ENCODE data around the gene DR1.

The DR1 gene

DNA sequence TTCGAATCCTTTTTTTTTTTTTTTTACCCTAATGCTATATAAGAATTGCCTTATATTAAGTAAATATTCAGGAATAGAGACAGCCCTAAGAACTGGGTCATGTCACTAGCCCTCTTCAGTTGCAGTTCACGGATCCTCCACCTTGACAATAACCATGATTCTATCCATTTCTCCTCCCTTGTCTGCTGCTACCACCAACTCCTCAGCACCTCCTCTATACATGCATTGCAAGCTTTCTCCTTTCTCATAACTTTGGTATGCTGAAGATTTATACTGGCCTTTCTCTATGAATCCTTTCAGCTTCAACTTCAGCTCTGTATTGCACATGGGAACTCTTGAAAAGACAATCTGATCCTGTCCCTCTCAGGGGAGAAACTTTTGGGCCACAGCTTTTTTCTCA lies 14.3 kb upstream of the DR1 start:
- TF ChIP-seq, protein P1, sequence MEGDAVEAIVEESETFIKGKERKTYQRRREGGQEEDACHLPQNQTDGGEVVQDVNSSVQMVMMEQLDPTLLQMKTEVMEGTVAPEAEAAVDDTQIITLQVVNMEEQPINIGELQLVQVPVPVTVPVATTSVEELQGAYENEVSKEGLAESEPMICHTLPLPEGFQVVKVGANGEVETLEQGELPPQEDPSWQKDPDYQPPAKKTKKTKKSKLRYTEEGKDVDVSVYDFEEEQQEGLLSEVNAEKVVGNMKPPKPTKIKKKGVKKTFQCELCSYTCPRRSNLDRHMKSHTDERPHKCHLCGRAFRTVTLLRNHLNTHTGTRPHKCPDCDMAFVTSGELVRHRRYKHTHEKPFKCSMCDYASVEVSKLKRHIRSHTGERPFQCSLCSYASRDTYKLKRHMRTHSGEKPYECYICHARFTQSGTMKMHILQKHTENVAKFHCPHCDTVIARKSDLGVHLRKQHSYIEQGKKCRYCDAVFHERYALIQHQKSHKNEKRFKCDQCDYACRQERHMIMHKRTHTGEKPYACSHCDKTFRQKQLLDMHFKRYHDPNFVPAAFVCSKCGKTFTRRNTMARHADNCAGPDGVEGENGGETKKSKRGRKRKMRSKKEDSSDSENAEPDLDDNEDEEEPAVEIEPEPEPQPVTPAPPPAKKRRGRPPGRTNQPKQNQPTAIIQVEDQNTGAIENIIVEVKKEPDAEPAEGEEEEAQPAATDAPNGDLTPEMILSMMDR (conservative IDR thresholded peaks at IDR 0.05; ENCODE audit: low read depth, low read length): no peak
- no peaks in the 10 kb centered on the region for H3K36me3 ChIP-seq (ENCODE audit: insufficient read depth)
- no peak overlapping the region for H3K27ac ChIP-seq
- no peak overlapping the region for H3K4me3 ChIP-seq (IDR thresholded peaks at IDR 0.05; ENCODE audit: insufficient read depth, low read depth, low read length)
- no peak overlapping the region for H3K9ac ChIP-seq
- no peaks in the 10 kb centered on the region for H4K20me1 ChIP-seq (ENCODE audit: insufficient read depth)
- no peak overlapping the region for H3K4me2 ChIP-seq
- H3K27me3 ChIP-seq (ENCODE audit: insufficient read depth, low read depth): no peaks in the 10 kb centered on the region
- no peak overlapping the region for H2AFZ ChIP-seq (ENCODE audit: low read depth)
- H3K79me2 ChIP-seq (ENCODE audit: insufficient read depth, low read depth): no peaks in the 10 kb centered on the region
- peaks cover 53% of the 10 kb centered on the region for H3K4me1 ChIP-seq (ENCODE audit: low read depth, poor library complexity, severe bottlenecking)

DNA sequence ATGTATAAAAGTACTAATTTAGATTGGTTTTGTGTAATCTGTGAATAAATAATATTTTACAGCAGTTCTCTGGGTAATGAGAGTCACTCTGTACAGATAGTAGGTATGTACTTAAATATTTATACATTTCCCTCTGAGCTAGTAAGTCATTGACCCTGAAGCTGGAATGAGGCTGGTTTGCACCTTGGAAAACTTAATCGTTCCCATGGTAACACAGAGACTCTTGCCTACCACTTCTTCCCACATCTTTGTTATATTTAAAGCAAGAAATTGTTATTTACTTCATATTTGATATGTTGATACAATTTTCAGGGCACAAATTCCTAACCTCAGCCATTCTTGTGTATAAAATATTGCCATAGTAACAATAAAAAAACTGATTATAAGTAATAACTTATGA lies 13.3 kb upstream of the DR1 start:
- no peaks in the 10 kb centered on the region for H3K79me2 ChIP-seq (ENCODE audit: insufficient read depth, low read depth)
- H3K4me1 ChIP-seq (ENCODE audit: low read depth, poor library complexity, severe bottlenecking): peaks cover 51% of the 10 kb centered on the region
- H3K4me3 ChIP-seq (IDR thresholded peaks at IDR 0.05; ENCODE audit: insufficient read depth, low read depth, low read length): no peak overlapping the region
- H3K36me3 ChIP-seq (ENCODE audit: insufficient read depth): no peaks in the 10 kb centered on the region
- TF ChIP-seq, protein P1 (conservative IDR thresholded peaks at IDR 0.05; ENCODE audit: low read depth, low read length): no peak
- no peaks in the 10 kb centered on the region for H4K20me1 ChIP-seq (ENCODE audit: insufficient read depth)
- no peak overlapping the region for H3K27ac ChIP-seq
- no peak overlapping the region for H2AFZ ChIP-seq (ENCODE audit: low read depth)
- no peaks in the 10 kb centered on the region for H3K27me3 ChIP-seq (ENCODE audit: insufficient read depth, low read depth)
- no peak overlapping the region for H3K4me2 ChIP-seq
- H3K9ac ChIP-seq: no peak overlapping the region

DNA sequence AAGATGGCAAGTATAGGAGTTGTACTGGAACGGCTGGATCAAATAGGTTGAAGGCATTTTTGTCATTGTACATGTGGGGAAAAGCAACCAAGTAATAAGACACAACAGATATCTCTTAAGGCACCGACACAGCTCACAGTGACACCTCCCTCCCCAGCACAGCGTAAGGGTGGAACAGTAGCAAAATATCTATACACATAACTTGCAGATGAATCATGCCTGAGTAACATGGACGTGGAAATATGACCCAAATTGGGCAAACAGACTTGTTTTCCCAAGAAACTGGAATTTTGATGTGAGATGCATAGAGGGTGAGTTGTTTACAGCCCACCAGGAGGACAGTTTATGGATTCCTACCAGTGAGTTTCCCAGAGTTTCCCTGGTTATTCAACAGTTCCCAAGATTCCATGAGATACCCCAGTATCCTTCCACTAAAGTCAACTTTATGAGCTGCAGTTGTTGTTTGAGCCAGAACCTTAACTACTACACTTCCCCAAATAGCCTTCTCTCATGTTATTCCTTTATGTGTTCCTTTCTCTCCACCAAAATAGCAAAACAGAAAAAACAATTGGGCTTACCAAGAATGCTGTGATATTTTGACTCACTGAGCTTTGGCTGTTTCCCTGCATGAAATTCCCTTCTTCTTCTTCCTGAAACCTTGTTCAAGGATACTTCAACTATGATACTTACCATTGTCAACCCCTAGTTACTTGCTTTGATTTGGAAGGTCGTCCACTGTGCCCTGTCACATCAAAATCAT lies 7.1 kb upstream of the DR1 start:
- H3K36me3 ChIP-seq (ENCODE audit: insufficient read depth): no peaks in the 10 kb centered on the region
- no peak overlapping the region for H2AFZ ChIP-seq (ENCODE audit: low read depth)
- H4K20me1 ChIP-seq (ENCODE audit: insufficient read depth): no peaks in the 10 kb centered on the region
- no peak overlapping the region for H3K27ac ChIP-seq
- H3K9ac ChIP-seq: no peak overlapping the region
- H3K4me3 ChIP-seq (IDR thresholded peaks at IDR 0.05; ENCODE audit: insufficient read depth, low read depth, low read length): no peak overlapping the region
- H3K79me2 ChIP-seq (ENCODE audit: insufficient read depth, low read depth): no peaks in the 10 kb centered on the region
- H3K4me2 ChIP-seq: no peak overlapping the region
- no peaks in the 10 kb centered on the region for H3K27me3 ChIP-seq (ENCODE audit: insufficient read depth, low read depth)
- TF ChIP-seq, protein P1 (conservative IDR thresholded peaks at IDR 0.05; ENCODE audit: low read depth, low read length): no peak
- H3K4me1 ChIP-seq (ENCODE audit: low read depth, poor library complexity, severe bottlenecking): no peaks in the 10 kb centered on the region

DNA sequence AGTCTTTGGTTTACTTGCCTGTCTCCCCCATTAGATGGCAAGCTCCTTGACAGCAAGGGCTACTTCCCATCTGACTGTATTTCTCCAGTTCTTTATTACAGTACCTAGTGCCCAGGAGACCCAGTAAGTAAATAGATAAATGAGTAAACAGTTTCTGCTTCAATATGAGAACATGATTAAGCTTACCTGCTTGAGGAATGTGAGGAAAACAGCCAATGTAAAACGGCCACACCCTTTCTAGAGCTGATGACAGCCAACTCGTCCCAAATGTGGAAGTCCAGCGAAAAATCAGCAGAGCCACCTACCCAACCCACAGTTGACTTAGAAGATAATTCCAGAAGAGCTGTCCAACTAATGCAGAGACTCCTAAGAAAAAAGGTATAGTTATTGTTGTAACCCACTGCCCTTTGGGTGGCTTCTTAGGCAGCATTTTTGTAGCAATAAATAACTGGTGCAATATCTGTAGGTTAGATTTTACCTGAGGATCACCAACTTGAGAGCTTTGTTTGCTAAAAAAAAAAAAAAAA lies 6.5 kb upstream of the DR1 start:
- Histone ChIP-seq H3K4me3 (IDR thresholded peaks at IDR 0.05; ENCODE audit: insufficient read depth, low read depth, low read length) (no peak overlapping the region), H3K36me3 (ENCODE audit: insufficient read depth) (no peaks in the 10 kb centered on the region), H3K27ac (no peak overlapping the region), H3K4me1 (ENCODE audit: low read depth, poor library complexity, severe bottlenecking) (no peaks in the 10 kb centered on the region), H2AFZ (ENCODE audit: low read depth) (no peak overlapping the region), H4K20me1 (ENCODE audit: insufficient read depth) (no peaks in the 10 kb centered on the region), H3K79me2 (ENCODE audit: insufficient read depth, low read depth) (no peaks in the 10 kb centered on the region), H3K4me2 (no peak overlapping the region), H3K9ac (no peak overlapping the region), H3K27me3 (ENCODE audit: insufficient read depth, low read depth) (no peaks in the 10 kb centered on the region)
- TF ChIP-seq, protein P1 (conservative IDR thresholded peaks at IDR 0.05; ENCODE audit: low read depth, low read length): no peak
